OCI-LY1 (cell line): Measurements from ENCODE around the gene LRMDA.

ENCODE experiments used
- H2AFZ ChIP-seq: fragments of 200-600 bp; sonication (generic), shearing (Covaris generic); 2 replicates; pipeline ENCODE4 v1.6.0; 2014; ENCODE audit warnings: antibody characterized with exemption, mild to moderate bottlenecking, low read length
- H3F3A ChIP-seq: fragments of 200-600 bp; sonication (generic), shearing (Covaris generic); 2 replicates; pipeline ENCODE4 v1.6.0; 2014; ENCODE audit warnings: mild to moderate bottlenecking, antibody characterized with exemption, low read length, moderate library complexity; ENCODE audit not compliant: insufficient read depth
- H3K27ac ChIP-seq: fragments of 200-600 bp; sonication (generic); 2 replicates; pipeline ENCODE4 v1.5.1; 2014; ENCODE audit warnings: low read length, mixed run types, mild to moderate bottlenecking, low read depth; ENCODE audit not compliant: poor library complexity, severe bottlenecking
- H3K27me3 ChIP-seq: fragments of 200-600 bp; sonication (generic); 2 replicates; pipeline ENCODE4 v1.6.0; 2014; ENCODE audit warnings: antibody characterized with exemption, mild to moderate bottlenecking, low read length, moderate library complexity; ENCODE audit not compliant: insufficient read depth
- H3K36me3 ChIP-seq: fragments of 200-600 bp; sonication (generic); 2 replicates; pipeline ENCODE4 v1.6.1; 2014; ENCODE audit warnings: mild to moderate bottlenecking, antibody characterized with exemption, low read length, moderate library complexity, mixed read lengths; ENCODE audit not compliant: insufficient read depth
- H3K4me1 ChIP-seq: fragments of 200-600 bp; sonication (generic); 2 replicates; pipeline ENCODE4 v1.5.1; 2014; ENCODE audit warnings: mild to moderate bottlenecking, low read length, moderate library complexity; ENCODE audit not compliant: insufficient read depth, severe bottlenecking
- H3K4me2 ChIP-seq: fragments of 200-600 bp; sonication (generic), shearing (Covaris generic); 2 replicates; pipeline ENCODE4 v1.6.1; 2014; ENCODE audit warnings: low read length
- H3K4me3 ChIP-seq: fragments of 200-600 bp; sonication (generic); 2 replicates; pipeline ENCODE4 v1.5.1; 2014; ENCODE audit warnings: low read length, low read depth, mild to moderate bottlenecking, mixed read lengths; ENCODE audit not compliant: poor library complexity, severe bottlenecking
- H3K79me2 ChIP-seq: fragments of 200-600 bp; shearing (Covaris generic); 2 replicates; pipeline ENCODE4 v1.6.1; 2016; ENCODE audit warnings: mixed run types, low read length, mixed read lengths; ENCODE audit not compliant: insufficient read depth
- H3K9ac ChIP-seq: fragments of 200-600 bp; sonication (generic), shearing (Covaris generic); 2 replicates; pipeline ENCODE4 v1.6.1; 2014; ENCODE audit warnings: mild to moderate bottlenecking, low read length, mixed read lengths
- H3K9me2 ChIP-seq: fragments of 200-600 bp; sonication (generic), shearing (Covaris generic); 2 replicates; pipeline ENCODE4 v1.6.1; 2014; ENCODE audit warnings: low read depth, mild to moderate bottlenecking, low read length, mixed read lengths
- H3K9me3 ChIP-seq: fragments of 200-600 bp; shearing (Covaris generic); 2 replicates; pipeline ENCODE4 v1.6.1; 2014; ENCODE audit warnings: low read length, mixed read lengths
- H4K20me1 ChIP-seq: fragments of 200-600 bp; sonication (generic), shearing (Covaris generic); 2 replicates; pipeline ENCODE4 v1.6.0; 2016; ENCODE audit warnings: mild to moderate bottlenecking, low read length; ENCODE audit not compliant: insufficient read depth
- EZH2 ChIP-seq: fragments of 200-600 bp; sonication (generic), shearing (Covaris generic); IDR thresholded peaks from 2 replicates; pipeline ENCODE4 v1.8.0; 2017; ENCODE audit warnings: borderline replicate concordance, mixed run types, mild to moderate bottlenecking, antibody characterized with exemption, low read length, moderate library complexity, mixed read lengths
- TF ChIP-seq, protein P1 (sequence below): fragments of 200-600 bp; sonication (generic), shearing (Covaris generic); IDR thresholded peaks from 2 replicates; pipeline ENCODE4 v1.5.1; 2017; ENCODE audit warnings: mild to moderate bottlenecking, antibody characterized with exemption, low read length, moderate library complexity, mixed read lengths

LRMDA gene

DNA sequence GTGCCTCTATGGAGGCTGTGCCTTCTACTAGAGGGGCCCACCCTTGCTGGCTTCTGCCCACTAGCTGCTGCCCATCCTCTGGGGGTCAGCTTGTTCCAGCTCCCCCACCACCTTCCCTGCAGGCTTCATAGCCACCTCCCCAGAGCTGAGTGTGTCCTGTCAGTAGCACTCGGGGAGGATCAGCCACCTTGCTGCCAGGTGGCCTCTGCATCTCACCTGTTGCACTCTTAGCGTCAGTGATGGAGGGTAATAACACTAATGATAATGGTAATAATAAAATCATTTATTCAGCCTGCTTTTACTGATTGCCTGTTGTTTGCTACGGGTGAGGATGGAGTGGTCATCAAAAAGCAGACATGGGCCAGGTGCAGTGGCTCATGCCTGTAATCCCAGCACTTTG, 377.6 kb downstream of the LRMDA start:
- no peaks in the 10 kb centered on the region for H3K27me3 ChIP-seq

DNA sequence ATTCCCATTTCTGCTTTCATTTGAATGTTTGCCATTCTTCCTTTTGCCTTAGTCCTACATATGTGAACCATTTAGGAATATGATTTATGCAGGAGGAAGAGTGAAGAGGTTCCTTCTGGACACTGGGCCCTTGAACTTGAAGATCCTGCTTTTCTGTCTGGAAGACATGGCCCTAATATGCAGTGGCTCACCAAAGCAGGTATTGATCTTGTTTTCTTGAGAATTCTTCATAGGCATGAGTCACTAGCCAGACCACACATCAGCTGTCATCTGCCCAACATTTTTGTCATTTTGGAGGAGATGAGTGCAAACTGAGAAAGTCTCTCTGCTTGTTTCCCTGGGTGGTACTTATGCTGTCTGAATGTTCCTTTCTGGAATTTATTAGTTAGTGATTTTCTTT, 382.6 kb downstream of the LRMDA start:
- H3K9ac ChIP-seq: no peak overlapping the region
- no peaks in the 10 kb centered on the region for H3K79me2 ChIP-seq
- no peaks in the 10 kb centered on the region for H3F3A ChIP-seq
- H4K20me1 ChIP-seq: no peaks in the 10 kb centered on the region
- no peaks in the 10 kb centered on the region for H3K9me2 ChIP-seq
- no peak for TF ChIP-seq EZH2
- TF ChIP-seq, protein P1, sequence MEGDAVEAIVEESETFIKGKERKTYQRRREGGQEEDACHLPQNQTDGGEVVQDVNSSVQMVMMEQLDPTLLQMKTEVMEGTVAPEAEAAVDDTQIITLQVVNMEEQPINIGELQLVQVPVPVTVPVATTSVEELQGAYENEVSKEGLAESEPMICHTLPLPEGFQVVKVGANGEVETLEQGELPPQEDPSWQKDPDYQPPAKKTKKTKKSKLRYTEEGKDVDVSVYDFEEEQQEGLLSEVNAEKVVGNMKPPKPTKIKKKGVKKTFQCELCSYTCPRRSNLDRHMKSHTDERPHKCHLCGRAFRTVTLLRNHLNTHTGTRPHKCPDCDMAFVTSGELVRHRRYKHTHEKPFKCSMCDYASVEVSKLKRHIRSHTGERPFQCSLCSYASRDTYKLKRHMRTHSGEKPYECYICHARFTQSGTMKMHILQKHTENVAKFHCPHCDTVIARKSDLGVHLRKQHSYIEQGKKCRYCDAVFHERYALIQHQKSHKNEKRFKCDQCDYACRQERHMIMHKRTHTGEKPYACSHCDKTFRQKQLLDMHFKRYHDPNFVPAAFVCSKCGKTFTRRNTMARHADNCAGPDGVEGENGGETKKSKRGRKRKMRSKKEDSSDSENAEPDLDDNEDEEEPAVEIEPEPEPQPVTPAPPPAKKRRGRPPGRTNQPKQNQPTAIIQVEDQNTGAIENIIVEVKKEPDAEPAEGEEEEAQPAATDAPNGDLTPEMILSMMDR: no peak
- no peaks in the 10 kb centered on the region for H3K4me1 ChIP-seq
- H3K9me3 ChIP-seq: no peaks in the 10 kb centered on the region
- H2AFZ ChIP-seq: no peak overlapping the region
- no peak overlapping the region for H3K4me2 ChIP-seq
- H3K4me3 ChIP-seq: no peak overlapping the region
- H3K36me3 ChIP-seq: no peaks in the 10 kb centered on the region
- H3K27ac ChIP-seq: no peak overlapping the region
- H3K27me3 ChIP-seq: no peaks in the 10 kb centered on the region

More for the DNA sequence above, 377.6 kb downstream of the LRMDA start:
- H3K79me2 ChIP-seq: no peaks in the 10 kb centered on the region
- no peak overlapping the region for H3K9ac ChIP-seq
- H3K9me2 ChIP-seq: no peaks in the 10 kb centered on the region
- H3K36me3 ChIP-seq: no peaks in the 10 kb centered on the region
- H3K4me2 ChIP-seq: no peak overlapping the region
- H4K20me1 ChIP-seq: no peaks in the 10 kb centered on the region
- H3K9me3 ChIP-seq: no peaks in the 10 kb centered on the region
- no peak overlapping the region for H3K27ac ChIP-seq
- no peaks in the 10 kb centered on the region for H3F3A ChIP-seq
- no peaks in the 10 kb centered on the region for H3K4me1 ChIP-seq
- H2AFZ ChIP-seq: no peak overlapping the region
- H3K4me3 ChIP-seq: no peak overlapping the region
- TF ChIP-seq, protein P1: no peak
- TF ChIP-seq EZH2: no peak

DNA sequence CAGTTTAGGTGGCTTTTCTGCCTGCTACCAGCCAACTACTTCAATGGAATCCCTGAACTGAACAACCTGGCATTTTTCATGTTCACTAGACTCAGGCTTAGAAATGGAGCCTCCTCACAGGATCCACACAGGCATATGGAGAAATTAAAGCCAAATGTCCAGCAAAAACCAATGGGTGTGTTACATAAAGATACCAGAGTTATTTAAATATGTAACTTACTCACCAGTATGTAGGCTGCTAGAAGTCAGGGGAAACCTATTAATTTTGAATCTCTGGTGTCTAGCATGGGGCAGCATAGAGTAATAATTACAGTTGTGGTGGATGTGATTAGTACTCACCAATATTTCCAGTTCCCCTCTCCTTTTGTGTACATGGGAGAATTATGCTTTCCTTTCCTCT, 383.6 kb downstream of the LRMDA start:
- no peak for TF ChIP-seq EZH2
- TF ChIP-seq, protein P1: no peak
- Histone ChIP-seq H3F3A (no peaks in the 10 kb centered on the region), H2AFZ (no peak overlapping the region), H3K9me2 (no peaks in the 10 kb centered on the region), H3K27ac (no peak overlapping the region), H3K79me2 (no peaks in the 10 kb centered on the region), H3K9ac (no peak overlapping the region), H3K4me3 (no peak overlapping the region), H3K36me3 (no peaks in the 10 kb centered on the region), H3K27me3 (no peaks in the 10 kb centered on the region), H3K4me1 (no peaks in the 10 kb centered on the region), H3K4me2 (no peak overlapping the region), H3K9me3 (no peaks in the 10 kb centered on the region), H4K20me1 (no peaks in the 10 kb centered on the region)
